HEK293 (cell line): ENCODE data around the gene MYL10.
A peak's percentile ranks its signal among the peaks of the same experiment; 100 is the strongest.

ENCODE experiments used
- CTCF ChIA-PET: fragments of 350-600 bp; formaldehyde crosslinking; extraction: SDS; loops from one replicate; lab custom pipeline; 2021; ENCODE audit warnings: antibody characterized with exemption; lab: Yijun Ruan, JAX
- POLR2A ChIA-PET: fragments of 300-600 bp; formaldehyde crosslinking; extraction: SDS; loops from one replicate; lab custom pipeline; 2020; ENCODE audit warnings: antibody characterized with exemption, inconsistent platforms; lab: Yijun Ruan, JAX
- H3K27ac ChIP-seq: fragments of 200-500 bp; sonication (Bioruptor generic); 2 replicates; pipeline ENCODE4 v1.5.1; 2014; ENCODE audit warnings: low read depth, low read length, control low read depth, inconsistent platforms; ENCODE audit errors: extremely low read depth
- H3K36me3 ChIP-seq, 2 experiments: fragments of 200-500 bp in 1 of 2; sonication (Bioruptor generic) in 1 of 2; 1 replicate in 1 of 2; 2 replicates in 1 of 2; pipeline ENCODE4 v1.5.1; 2014 to 2017; ENCODE audit warnings: inconsistent platforms in 2 of 2, low read length in 2 of 2; ENCODE audit not compliant: control insufficient read depth in 2 of 2, insufficient read depth in 1 of 2
- H3K4me1 ChIP-seq: fragments of 200-500 bp; sonication (Bioruptor generic); 2 replicates; pipeline ENCODE4 v1.5.1; 2014; ENCODE audit warnings: mild to moderate bottlenecking, low read length, inconsistent platforms; ENCODE audit not compliant: control insufficient read depth, insufficient read depth
- H3K4me3 ChIP-seq: 2 replicates; pipeline ENCODE4 v1.5.1; 2011; ENCODE audit warnings: low read depth, mild to moderate bottlenecking, control low read depth, low read length, moderate library complexity
- H3K9me3 ChIP-seq: fragments of 200-500 bp; sonication (Bioruptor generic); 2 replicates; pipeline ENCODE4 v1.5.1; 2014; ENCODE audit warnings: low read depth, low read length, inconsistent platforms; ENCODE audit not compliant: control insufficient read depth, insufficient read depth
- IKZF3 ChIP-seq: fragments of 450-650 bp; IDR thresholded peaks from 2 replicates; pipeline ENCODE4 v1.5.0; 2018; ENCODE audit warnings: missing biosample characterization, mild to moderate bottlenecking, missing genetic modification characterization, moderate library complexity
- MYNN ChIP-seq: fragments of 450-650 bp; formaldehyde crosslinking; IDR thresholded peaks from 2 replicates; pipeline ENCODE4 v1.5.1; 2016; ENCODE audit warnings: missing biosample characterization, missing genetic modification characterization, borderline replicate concordance
- OVOL3 ChIP-seq: fragments of 450-650 bp; formaldehyde crosslinking; IDR thresholded peaks from 2 replicates; pipeline ENCODE4 v1.5.1; 2016; ENCODE audit warnings: missing biosample characterization, missing genetic modification characterization
- SCRT2 ChIP-seq: fragments of 450-650 bp; formaldehyde crosslinking; IDR thresholded peaks from 2 replicates; pipeline ENCODE4 v1.5.1; 2016; ENCODE audit warnings: missing biosample characterization, missing genetic modification characterization
- TRIM28 ChIP-seq: IDR thresholded peaks from 2 replicates; pipeline ENCODE4 v1.6.1; 2011; ENCODE audit warnings: low read length, control low read depth, borderline replicate concordance
- ZBTB1 ChIP-seq: fragments of 450-650 bp; formaldehyde crosslinking; IDR thresholded peaks from 2 replicates; pipeline ENCODE4 v1.5.1; 2016; ENCODE audit warnings: missing biosample characterization, missing genetic modification characterization
- ZFP3 ChIP-seq: fragments of 450-650 bp; formaldehyde crosslinking; IDR thresholded peaks from 2 replicates; pipeline ENCODE4 v1.5.1; 2016; ENCODE audit warnings: low read depth, missing biosample characterization, missing genetic modification characterization
- ZNF121 ChIP-seq: fragments of 450-650 bp; formaldehyde crosslinking; IDR thresholded peaks from 2 replicates; pipeline ENCODE4 v1.5.1; 2016; ENCODE audit warnings: missing biosample characterization, missing genetic modification characterization
- ZNF2 ChIP-seq: fragments of 450-650 bp; formaldehyde crosslinking; IDR thresholded peaks from 2 replicates; pipeline ENCODE4 v1.5.1; 2016; ENCODE audit warnings: missing biosample characterization, missing genetic modification characterization
- ZNF221 ChIP-seq: fragments of 450-650 bp; formaldehyde crosslinking; IDR thresholded peaks from 2 replicates; pipeline ENCODE4 v1.5.1; 2017; ENCODE audit warnings: missing biosample characterization, missing genetic modification characterization, borderline replicate concordance
- ZNF23 ChIP-seq: fragments of 450-650 bp; formaldehyde crosslinking; IDR thresholded peaks from 2 replicates; pipeline ENCODE4 v1.5.1; 2016; ENCODE audit warnings: missing biosample characterization, missing genetic modification characterization, borderline replicate concordance
- ZNF266 ChIP-seq: fragments of 450-650 bp; formaldehyde crosslinking; IDR thresholded peaks from 2 replicates; pipeline ENCODE4 v1.5.1; 2016; ENCODE audit warnings: missing biosample characterization, missing genetic modification characterization, low read depth
- ZNF292 ChIP-seq: fragments of 450-650 bp; formaldehyde crosslinking; IDR thresholded peaks from 2 replicates; pipeline ENCODE4 v1.5.1; 2016; ENCODE audit warnings: low read depth, missing biosample characterization, missing genetic modification characterization, borderline replicate concordance
- ZNF350 ChIP-seq: fragments of 450-650 bp; formaldehyde crosslinking; IDR thresholded peaks from 2 replicates; pipeline ENCODE4 v1.5.0; 2017; ENCODE audit warnings: missing biosample characterization, mild to moderate bottlenecking, missing genetic modification characterization
- ZNF530 ChIP-seq: fragments of 450-650 bp; formaldehyde crosslinking; IDR thresholded peaks from 2 replicates; pipeline ENCODE4 v1.5.1; 2016; ENCODE audit warnings: low read depth, missing biosample characterization, missing genetic modification characterization
- ZNF549 ChIP-seq: fragments of 450-650 bp; IDR thresholded peaks from 2 replicates; pipeline ENCODE4 v1.5.1; 2018; ENCODE audit warnings: missing biosample characterization, missing genetic modification characterization, mild to moderate bottlenecking, inconsistent platforms, moderate library complexity
- ZNF624 ChIP-seq: fragments of 450-650 bp; formaldehyde crosslinking; IDR thresholded peaks from 2 replicates; pipeline ENCODE4 v1.5.1; 2017; ENCODE audit warnings: missing biosample characterization, missing genetic modification characterization
- ZNF629 ChIP-seq: fragments of 450-650 bp; formaldehyde crosslinking; IDR thresholded peaks from 2 replicates; pipeline ENCODE4 v1.5.1; 2017; ENCODE audit warnings: missing biosample characterization, missing genetic modification characterization
- ZNF677 ChIP-seq: fragments of 450-650 bp; IDR thresholded peaks from 2 replicates; pipeline ENCODE4 v1.5.0; 2018; ENCODE audit warnings: missing biosample characterization, mild to moderate bottlenecking, missing genetic modification characterization, moderate library complexity
- ZNF707 ChIP-seq: fragments of 450-650 bp; formaldehyde crosslinking; IDR thresholded peaks from 2 replicates; pipeline ENCODE4 v1.5.1; 2016; ENCODE audit warnings: missing biosample characterization, missing genetic modification characterization
- ZNF768 ChIP-seq: fragments of 450-650 bp; formaldehyde crosslinking; IDR thresholded peaks from 2 replicates; pipeline ENCODE4 v1.5.1; 2018; ENCODE audit warnings: missing biosample characterization, mild to moderate bottlenecking, missing genetic modification characterization
- ZNF776 ChIP-seq: fragments of 450-650 bp; formaldehyde crosslinking; IDR thresholded peaks from 2 replicates; pipeline ENCODE4 v1.5.0; 2017; ENCODE audit warnings: missing biosample characterization, missing genetic modification characterization, borderline replicate concordance

MYL10 gene

DNA sequence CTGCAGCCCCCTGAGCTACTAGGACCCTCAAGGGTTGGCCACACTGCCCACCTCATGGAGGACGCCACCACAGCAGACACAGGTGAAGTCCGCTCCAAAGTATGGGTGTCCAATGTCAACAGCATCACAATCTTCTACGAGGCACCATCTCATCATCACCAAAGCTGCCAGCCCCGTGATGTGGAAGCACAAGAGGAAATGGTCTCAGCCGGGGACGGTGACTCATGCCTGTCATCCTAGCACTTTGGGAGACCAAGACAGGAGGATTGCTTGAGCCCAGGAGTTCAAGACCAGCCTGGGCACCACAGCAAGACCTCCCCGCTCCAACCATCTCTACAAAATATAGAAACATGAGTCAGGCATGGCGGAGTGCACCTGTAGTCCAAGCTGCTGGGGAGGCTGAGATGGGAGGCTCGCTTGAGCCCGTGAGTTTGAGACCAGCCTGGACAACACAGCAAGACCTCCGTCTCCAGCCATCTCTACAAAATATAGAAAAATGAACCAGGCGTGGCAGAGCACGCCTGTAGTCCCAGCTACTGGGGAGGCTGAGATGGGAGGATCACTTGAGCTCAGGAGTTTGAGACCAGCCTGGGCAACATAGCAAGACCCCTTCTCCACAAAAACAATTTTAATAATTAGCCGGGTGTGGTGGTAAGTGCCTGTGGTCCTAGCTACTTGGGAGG, 48.8 kb upstream of the MYL10 start (continued):
- no peak for TF ChIP-seq ZNF776 (tag by site-specific recombination)
- TF ChIP-seq ZNF624 (tag by site-specific recombination), result no peak
- peak; percentile 83 for TF ChIP-seq ZNF121 (tag by site-specific recombination)

DNA sequence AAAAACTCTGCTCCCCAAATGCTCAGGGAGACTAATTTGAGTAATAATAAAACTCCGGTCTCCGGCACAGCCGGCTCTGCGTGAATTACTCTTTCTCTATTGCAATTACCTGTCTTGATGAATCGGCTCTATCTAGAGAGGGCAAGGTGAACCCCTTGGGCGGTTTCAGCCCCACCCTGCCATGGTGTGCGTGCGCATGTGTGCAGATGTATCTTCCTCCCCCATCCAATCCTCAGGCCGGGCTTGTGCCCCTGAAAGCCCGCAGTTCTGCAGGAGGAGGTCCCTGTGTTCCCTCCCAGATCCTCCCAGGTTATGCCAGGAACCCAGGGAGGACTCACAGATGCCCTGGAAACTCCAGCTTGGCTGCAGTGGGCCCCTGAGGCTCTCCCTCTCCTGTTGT, 48.3 kb upstream of the MYL10 start:
- POLR2A ChIA-PET, result no interaction called here
- H3K4me1 ChIP-seq, result no peaks in the 10 kb centered on the region
- H3K4me3 ChIP-seq, result no peak overlapping the region

DNA sequence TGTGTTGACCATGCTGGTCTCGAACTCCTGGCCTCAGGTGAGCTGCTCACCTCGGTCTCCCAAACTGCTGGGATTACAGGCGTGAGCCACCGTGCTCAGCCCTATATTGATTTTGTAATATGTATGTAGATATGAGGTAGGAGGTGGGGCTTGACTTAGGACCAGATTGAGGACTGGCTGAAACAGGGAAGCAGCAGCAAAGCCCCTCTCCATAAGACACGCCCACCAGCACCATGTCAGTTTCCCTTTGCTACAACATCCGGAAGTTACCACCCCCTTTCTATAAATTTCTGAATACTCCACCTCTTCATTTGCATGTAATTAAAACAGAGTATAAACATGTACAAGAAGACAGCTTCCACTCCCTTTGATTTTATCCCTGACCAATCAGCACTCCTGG, 47.9 kb upstream of the MYL10 start:
- no peaks in the 10 kb centered on the region for H3K36me3 ChIP-seq
- H3K4me1 ChIP-seq, result no peaks in the 10 kb centered on the region
- no peak overlapping the region for H3K27ac ChIP-seq
- no peaks in the 10 kb centered on the region for H3K9me3 ChIP-seq
- POLR2A ChIA-PET, result no interaction called here
- TF ChIP-seq ZNF707 (tag by site-specific recombination), result no peak
- TF ChIP-seq MYNN (tag by site-specific recombination), result no peak
- no peak for TF ChIP-seq ZNF629 (tag by site-specific recombination)
- no peak for TF ChIP-seq ZNF549 (tag by site-specific recombination)
- no peak for TF ChIP-seq ZNF2 (tag by site-specific recombination)
- no peak for TF ChIP-seq OVOL3
- TF ChIP-seq ZFP3 (tag by site-specific recombination), result no peak
- TF ChIP-seq ZNF221 (tag by site-specific recombination), result no peak
- no peak for TF ChIP-seq ZBTB1 (tag by site-specific recombination)
- TF ChIP-seq ZNF266 (tag by site-specific recombination), result no peak
- no peak for TF ChIP-seq ZNF23 (tag by site-specific recombination)
- no peak for TF ChIP-seq ZNF350 (tag by site-specific recombination)
- no peak for TF ChIP-seq ZNF768
- no peak for TF ChIP-seq IKZF3 (tag by site-specific recombination)
- TF ChIP-seq ZNF530 (tag by site-specific recombination), result no peak
- no peak for TF ChIP-seq TRIM28
- no peak overlapping the region for H3K4me3 ChIP-seq
- CTCF ChIA-PET, result interaction anchor here (1.7 kb wide), 1 partner anchor 74 kb away, joined by 4 read pairs; no protein-coding TSS in a partner anchor

More for the DNA sequence above, 48.3 kb upstream of the MYL10 start:
- no peak overlapping the region for H3K27ac ChIP-seq
- TF ChIP-seq OVOL3, result no peak
- TF ChIP-seq ZNF292, result no peak
- no peaks in the 10 kb centered on the region for H3K36me3 ChIP-seq
- no peaks in the 10 kb centered on the region for H3K9me3 ChIP-seq
- CTCF ChIA-PET, result interaction anchor here (1.7 kb wide), 1 partner anchor 75 kb away, joined by 4 read pairs; no protein-coding TSS in a partner anchor

DNA sequence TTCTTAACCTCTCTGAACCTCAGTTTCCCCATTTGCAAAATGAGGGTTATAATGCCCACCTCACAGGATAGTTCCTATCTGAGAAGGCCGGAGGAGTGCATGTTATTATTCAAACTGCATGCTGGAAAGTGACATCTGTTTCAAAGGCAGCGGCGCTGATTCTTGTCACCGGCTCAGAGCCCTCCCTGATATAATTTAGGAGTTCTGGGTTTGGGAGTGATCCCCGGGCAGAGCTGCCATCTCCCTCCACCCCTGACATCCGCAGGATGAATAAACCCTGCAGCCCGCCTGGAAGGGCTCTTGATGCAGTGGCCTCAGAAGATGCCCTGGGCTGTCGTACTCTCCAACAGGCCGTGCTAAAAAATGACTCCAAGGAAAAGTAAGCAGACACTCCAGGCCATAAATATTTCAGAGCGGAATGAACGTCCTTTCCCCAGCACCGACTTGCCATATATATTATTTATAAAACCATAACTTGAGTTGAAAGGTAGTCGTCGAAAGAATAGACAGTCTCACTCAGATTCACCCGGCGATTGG, 47.0 kb upstream of the MYL10 start:
- Histone ChIP-seq H3K4me1 (no peaks in the 10 kb centered on the region), H3K36me3 (no peaks in the 10 kb centered on the region), H3K4me3 (no peak overlapping the region)
- TF ChIP-seq SCRT2, result no peak
- no peak for TF ChIP-seq ZNF677
- TF ChIP-seq, all 188 proteins: peak for 0
- CTCF ChIA-PET, result no interaction called here
- Histone ChIP-seq H3K27ac (no peak overlapping the region), H3K9me3 (no peaks in the 10 kb centered on the region)
- POLR2A ChIA-PET, result no interaction called here
